HEK293 (cell line): ENCODE measurements around the gene MTCL1.

Experiments
- CTCF ChIA-PET: fragments of 350-600 bp; formaldehyde crosslinking; extraction: SDS; loops from one replicate; lab custom pipeline; 2021; ENCODE audit warnings: antibody characterized with exemption; lab: Yijun Ruan, JAX
- POLR2A ChIA-PET: fragments of 300-600 bp; formaldehyde crosslinking; extraction: SDS; loops from one replicate; lab custom pipeline; 2020; ENCODE audit warnings: antibody characterized with exemption, inconsistent platforms; lab: Yijun Ruan, JAX
- H3K27ac ChIP-seq: fragments of 200-500 bp; sonication (Bioruptor generic); 2 replicates; pipeline ENCODE4 v1.5.1; 2014; ENCODE audit warnings: low read depth, low read length, control low read depth, inconsistent platforms; ENCODE audit errors: extremely low read depth
- H3K36me3 ChIP-seq, 2 experiments: fragments of 200-500 bp in 1 of 2; sonication (Bioruptor generic) in 1 of 2; 1 replicate in 1 of 2; 2 replicates in 1 of 2; pipeline ENCODE4 v1.5.1; 2014 to 2017; ENCODE audit warnings: inconsistent platforms in 2 of 2, low read length in 2 of 2; ENCODE audit not compliant: control insufficient read depth in 2 of 2, insufficient read depth in 1 of 2
- H3K4me1 ChIP-seq: fragments of 200-500 bp; sonication (Bioruptor generic); 2 replicates; pipeline ENCODE4 v1.5.1; 2014; ENCODE audit warnings: mild to moderate bottlenecking, low read length, inconsistent platforms; ENCODE audit not compliant: control insufficient read depth, insufficient read depth
- H3K4me3 ChIP-seq: 2 replicates; pipeline ENCODE4 v1.5.1; 2011; ENCODE audit warnings: low read depth, mild to moderate bottlenecking, control low read depth, low read length, moderate library complexity
- H3K9me3 ChIP-seq: fragments of 200-500 bp; sonication (Bioruptor generic); 2 replicates; pipeline ENCODE4 v1.5.1; 2014; ENCODE audit warnings: low read depth, low read length, inconsistent platforms; ENCODE audit not compliant: control insufficient read depth, insufficient read depth
- FEZF1 ChIP-seq: fragments of 450-650 bp; formaldehyde crosslinking; IDR thresholded peaks from 2 replicates; pipeline ENCODE4 v1.5.1; 2016; ENCODE audit warnings: missing biosample characterization, missing genetic modification characterization
- GLI2 ChIP-seq: fragments of 450-650 bp; formaldehyde crosslinking; IDR thresholded peaks from 2 replicates; pipeline ENCODE4; 2017; ENCODE audit warnings: missing biosample characterization, missing genetic modification characterization, low read depth, borderline replicate concordance
- GLIS1 ChIP-seq: fragments of 450-650 bp; formaldehyde crosslinking; IDR thresholded peaks from 2 replicates; pipeline ENCODE4 v1.5.1; 2016; ENCODE audit warnings: missing biosample characterization, missing genetic modification characterization
- HOXC10 ChIP-seq: sonication (generic); formaldehyde crosslinking; IDR thresholded peaks from 2 replicates; pipeline ENCODE4 v1.8.1; 2023; ENCODE audit warnings: mild to moderate bottlenecking, missing genetic modification reagents
- HOXD13 ChIP-seq: sonication (generic); formaldehyde crosslinking; IDR thresholded peaks from 2 replicates; pipeline ENCODE4 v1.8.0; 2022; ENCODE audit warnings: missing genetic modification reagents, borderline replicate concordance
- SETDB1 ChIP-seq: IDR thresholded peaks from one replicate; pipeline ENCODE4 v1.6.1; 2017; ENCODE audit warnings: mild to moderate bottlenecking, low read length, moderate library complexity, mixed read lengths; ENCODE audit not compliant: insufficient read length
- ZBTB1 ChIP-seq: fragments of 450-650 bp; formaldehyde crosslinking; IDR thresholded peaks from 2 replicates; pipeline ENCODE4 v1.5.1; 2016; ENCODE audit warnings: missing biosample characterization, missing genetic modification characterization
- ZBTB21 ChIP-seq: fragments of 450-650 bp; formaldehyde crosslinking; IDR thresholded peaks from 2 replicates; pipeline ENCODE4 v1.5.1; 2017; ENCODE audit warnings: missing biosample characterization, missing genetic modification characterization
- ZFP3 ChIP-seq: fragments of 450-650 bp; formaldehyde crosslinking; IDR thresholded peaks from 2 replicates; pipeline ENCODE4 v1.5.1; 2016; ENCODE audit warnings: low read depth, missing biosample characterization, missing genetic modification characterization
- ZNF202 ChIP-seq: fragments of 450-650 bp; formaldehyde crosslinking; IDR thresholded peaks from 2 replicates; pipeline ENCODE4 v1.5.1; 2016; ENCODE audit warnings: missing biosample characterization, missing genetic modification characterization, borderline replicate concordance
- ZNF302 ChIP-seq: fragments of 450-650 bp; formaldehyde crosslinking; IDR thresholded peaks from 2 replicates; pipeline ENCODE4 v1.5.1; 2016; ENCODE audit warnings: missing biosample characterization, missing genetic modification characterization, low read depth
- ZNF350 ChIP-seq: fragments of 450-650 bp; formaldehyde crosslinking; IDR thresholded peaks from 2 replicates; pipeline ENCODE4 v1.5.0; 2017; ENCODE audit warnings: missing biosample characterization, mild to moderate bottlenecking, missing genetic modification characterization
- ZNF514 ChIP-seq: fragments of 450-650 bp; formaldehyde crosslinking; IDR thresholded peaks from 2 replicates; pipeline ENCODE4 v1.5.1; 2016; ENCODE audit warnings: missing biosample characterization, missing genetic modification characterization
- ZNF670 ChIP-seq: fragments of 450-650 bp; formaldehyde crosslinking; IDR thresholded peaks from 2 replicates; pipeline ENCODE4 v1.5.1; 2016; ENCODE audit warnings: missing biosample characterization, missing genetic modification characterization, low read depth
- ZNF677 ChIP-seq: fragments of 450-650 bp; IDR thresholded peaks from 2 replicates; pipeline ENCODE4 v1.5.0; 2018; ENCODE audit warnings: missing biosample characterization, mild to moderate bottlenecking, missing genetic modification characterization, moderate library complexity
- ZNF76 ChIP-seq: fragments of 450-650 bp; formaldehyde crosslinking; IDR thresholded peaks from 2 replicates; pipeline ENCODE4; 2016; ENCODE audit warnings: low read depth, missing biosample characterization, missing genetic modification characterization, borderline replicate concordance
- ZNF791 ChIP-seq: fragments of 450-650 bp; formaldehyde crosslinking; IDR thresholded peaks from 2 replicates; pipeline ENCODE4 v1.5.1; 2016; ENCODE audit warnings: missing biosample characterization, missing genetic modification characterization
- ZSCAN30 ChIP-seq: fragments of 450-650 bp; IDR thresholded peaks from 2 replicates; pipeline ENCODE4 v1.5.1; 2018; ENCODE audit warnings: missing biosample characterization, mild to moderate bottlenecking, missing genetic modification characterization, moderate library complexity
- ZSCAN4 ChIP-seq: fragments of 450-650 bp; formaldehyde crosslinking; IDR thresholded peaks from 2 replicates; pipeline ENCODE4 v1.5.1; 2017; ENCODE audit warnings: missing biosample characterization, missing genetic modification characterization
- ZXDB ChIP-seq: fragments of 450-650 bp; formaldehyde crosslinking; IDR thresholded peaks from 2 replicates; pipeline ENCODE4 v1.5.1; 2016; ENCODE audit warnings: missing biosample characterization, missing genetic modification characterization
- TF ChIP-seq, protein P1 (sequence below): fragments of 450-650 bp; formaldehyde crosslinking; IDR thresholded peaks from 2 replicates; pipeline ENCODE4 v1.5.1; 2017; ENCODE audit warnings: missing biosample characterization, mild to moderate bottlenecking, missing genetic modification characterization, moderate library complexity
- TF ChIP-seq, protein P2 (sequence below): fragments of 450-650 bp; formaldehyde crosslinking; IDR thresholded peaks from 2 replicates; pipeline ENCODE4 v1.5.1; 2017; ENCODE audit warnings: missing biosample characterization, missing genetic modification characterization
- TF ChIP-seq, protein P3 (sequence below): fragments of 450-650 bp; formaldehyde crosslinking; IDR thresholded peaks from 2 replicates; pipeline ENCODE4 v1.5.1; 2016; ENCODE audit warnings: missing biosample characterization, missing genetic modification characterization, borderline replicate concordance

Gene MTCL1

GRCh38 chr18:8847066-8847755, 141.9 kb downstream of the MTCL1 start:
- no peak overlapping the region for H3K27ac ChIP-seq
- ChIA-PET CTCF (no interaction called here), POLR2A (no interaction called here)

DNA sequence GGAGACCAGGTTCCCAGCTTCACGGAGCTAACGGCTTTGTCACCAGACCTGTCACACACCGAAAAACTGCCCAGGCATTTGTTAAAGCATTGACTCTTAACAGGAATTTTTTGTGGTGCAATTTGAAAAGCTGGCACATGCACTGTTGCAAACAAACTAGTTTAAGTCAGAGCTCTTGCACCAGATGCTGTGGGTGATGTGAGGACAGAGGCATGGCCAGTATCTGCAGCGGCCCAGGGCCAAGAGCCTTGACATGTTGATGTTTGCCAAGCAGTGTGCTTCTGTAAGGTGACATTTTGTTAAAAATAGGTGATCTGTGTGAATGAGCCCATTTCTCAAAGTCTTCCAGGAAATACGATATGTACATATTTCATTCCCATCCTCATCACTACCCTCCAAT, 142.5 kb downstream of the MTCL1 start:
- no peaks in the 10 kb centered on the region for H3K9me3 ChIP-seq
- POLR2A ChIA-PET, result no interaction called here
- CTCF ChIA-PET, result no interaction called here
- H3K4me3 ChIP-seq, result no peak overlapping the region
- no peaks in the 10 kb centered on the region for H3K36me3 ChIP-seq
- no peaks in the 10 kb centered on the region for H3K4me1 ChIP-seq
- H3K27ac ChIP-seq, result no peak overlapping the region
- TF ChIP-seq ZSCAN30 (no peak), HOXC10 (no peak), ZNF670 (tag by site-specific recombination) (no peak), HOXD13 (CRISPR knock-in tag) (no peak), ZBTB21 (tag by site-specific recombination) (no peak), ZBTB1 (no peak), GLI2 (tag by site-specific recombination) (no peak), ZNF76 (no peak), ZNF202 (tag by site-specific recombination) (no peak)
- TF ChIP-seq, protein P1, sequence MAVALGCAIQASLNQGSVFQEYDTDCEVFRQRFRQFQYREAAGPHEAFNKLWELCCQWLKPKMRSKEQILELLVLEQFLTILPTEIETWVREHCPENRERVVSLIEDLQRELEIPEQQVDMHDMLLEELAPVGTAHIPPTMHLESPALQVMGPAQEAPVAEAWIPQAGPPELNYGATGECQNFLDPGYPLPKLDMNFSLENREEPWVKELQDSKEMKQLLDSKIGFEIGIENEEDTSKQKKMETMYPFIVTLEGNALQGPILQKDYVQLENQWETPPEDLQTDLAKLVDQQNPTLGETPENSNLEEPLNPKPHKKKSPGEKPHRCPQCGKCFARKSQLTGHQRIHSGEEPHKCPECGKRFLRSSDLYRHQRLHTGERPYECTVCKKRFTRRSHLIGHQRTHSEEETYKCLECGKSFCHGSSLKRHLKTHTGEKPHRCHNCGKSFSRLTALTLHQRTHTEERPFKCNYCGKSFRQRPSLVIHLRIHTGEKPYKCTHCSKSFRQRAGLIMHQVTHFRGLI (tag by site-specific recombination), result no peak

More at GRCh38 chr18:8847066-8847755, 141.9 kb downstream of the MTCL1 start:
- Histone ChIP-seq H3K4me1 (no peaks in the 10 kb centered on the region), H3K36me3 (no peaks in the 10 kb centered on the region), H3K9me3 (no peaks in the 10 kb centered on the region), H3K4me3 (no peak overlapping the region)
- no peak for TF ChIP-seq ZNF677
- TF ChIP-seq HOXD13 (CRISPR knock-in tag), result no peak
- TF ChIP-seq ZNF350 (tag by site-specific recombination), result no peak
- TF ChIP-seq ZNF514 (tag by site-specific recombination), result no peak
- TF ChIP-seq ZXDB (tag by site-specific recombination), result no peak
- no peak for TF ChIP-seq ZFP3 (tag by site-specific recombination)
- TF ChIP-seq FEZF1, result no peak
- TF ChIP-seq, protein P2, sequence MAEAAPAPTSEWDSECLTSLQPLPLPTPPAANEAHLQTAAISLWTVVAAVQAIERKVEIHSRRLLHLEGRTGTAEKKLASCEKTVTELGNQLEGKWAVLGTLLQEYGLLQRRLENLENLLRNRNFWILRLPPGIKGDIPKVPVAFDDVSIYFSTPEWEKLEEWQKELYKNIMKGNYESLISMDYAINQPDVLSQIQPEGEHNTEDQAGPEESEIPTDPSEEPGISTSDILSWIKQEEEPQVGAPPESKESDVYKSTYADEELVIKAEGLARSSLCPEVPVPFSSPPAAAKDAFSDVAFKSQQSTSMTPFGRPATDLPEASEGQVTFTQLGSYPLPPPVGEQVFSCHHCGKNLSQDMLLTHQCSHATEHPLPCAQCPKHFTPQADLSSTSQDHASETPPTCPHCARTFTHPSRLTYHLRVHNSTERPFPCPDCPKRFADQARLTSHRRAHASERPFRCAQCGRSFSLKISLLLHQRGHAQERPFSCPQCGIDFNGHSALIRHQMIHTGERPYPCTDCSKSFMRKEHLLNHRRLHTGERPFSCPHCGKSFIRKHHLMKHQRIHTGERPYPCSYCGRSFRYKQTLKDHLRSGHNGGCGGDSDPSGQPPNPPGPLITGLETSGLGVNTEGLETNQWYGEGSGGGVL, result no peak
- TF ChIP-seq GLIS1 (tag by site-specific recombination), result no peak
- no peak for TF ChIP-seq SETDB1
- no peak for TF ChIP-seq ZNF791 (tag by site-specific recombination)
- TF ChIP-seq, protein P3, sequence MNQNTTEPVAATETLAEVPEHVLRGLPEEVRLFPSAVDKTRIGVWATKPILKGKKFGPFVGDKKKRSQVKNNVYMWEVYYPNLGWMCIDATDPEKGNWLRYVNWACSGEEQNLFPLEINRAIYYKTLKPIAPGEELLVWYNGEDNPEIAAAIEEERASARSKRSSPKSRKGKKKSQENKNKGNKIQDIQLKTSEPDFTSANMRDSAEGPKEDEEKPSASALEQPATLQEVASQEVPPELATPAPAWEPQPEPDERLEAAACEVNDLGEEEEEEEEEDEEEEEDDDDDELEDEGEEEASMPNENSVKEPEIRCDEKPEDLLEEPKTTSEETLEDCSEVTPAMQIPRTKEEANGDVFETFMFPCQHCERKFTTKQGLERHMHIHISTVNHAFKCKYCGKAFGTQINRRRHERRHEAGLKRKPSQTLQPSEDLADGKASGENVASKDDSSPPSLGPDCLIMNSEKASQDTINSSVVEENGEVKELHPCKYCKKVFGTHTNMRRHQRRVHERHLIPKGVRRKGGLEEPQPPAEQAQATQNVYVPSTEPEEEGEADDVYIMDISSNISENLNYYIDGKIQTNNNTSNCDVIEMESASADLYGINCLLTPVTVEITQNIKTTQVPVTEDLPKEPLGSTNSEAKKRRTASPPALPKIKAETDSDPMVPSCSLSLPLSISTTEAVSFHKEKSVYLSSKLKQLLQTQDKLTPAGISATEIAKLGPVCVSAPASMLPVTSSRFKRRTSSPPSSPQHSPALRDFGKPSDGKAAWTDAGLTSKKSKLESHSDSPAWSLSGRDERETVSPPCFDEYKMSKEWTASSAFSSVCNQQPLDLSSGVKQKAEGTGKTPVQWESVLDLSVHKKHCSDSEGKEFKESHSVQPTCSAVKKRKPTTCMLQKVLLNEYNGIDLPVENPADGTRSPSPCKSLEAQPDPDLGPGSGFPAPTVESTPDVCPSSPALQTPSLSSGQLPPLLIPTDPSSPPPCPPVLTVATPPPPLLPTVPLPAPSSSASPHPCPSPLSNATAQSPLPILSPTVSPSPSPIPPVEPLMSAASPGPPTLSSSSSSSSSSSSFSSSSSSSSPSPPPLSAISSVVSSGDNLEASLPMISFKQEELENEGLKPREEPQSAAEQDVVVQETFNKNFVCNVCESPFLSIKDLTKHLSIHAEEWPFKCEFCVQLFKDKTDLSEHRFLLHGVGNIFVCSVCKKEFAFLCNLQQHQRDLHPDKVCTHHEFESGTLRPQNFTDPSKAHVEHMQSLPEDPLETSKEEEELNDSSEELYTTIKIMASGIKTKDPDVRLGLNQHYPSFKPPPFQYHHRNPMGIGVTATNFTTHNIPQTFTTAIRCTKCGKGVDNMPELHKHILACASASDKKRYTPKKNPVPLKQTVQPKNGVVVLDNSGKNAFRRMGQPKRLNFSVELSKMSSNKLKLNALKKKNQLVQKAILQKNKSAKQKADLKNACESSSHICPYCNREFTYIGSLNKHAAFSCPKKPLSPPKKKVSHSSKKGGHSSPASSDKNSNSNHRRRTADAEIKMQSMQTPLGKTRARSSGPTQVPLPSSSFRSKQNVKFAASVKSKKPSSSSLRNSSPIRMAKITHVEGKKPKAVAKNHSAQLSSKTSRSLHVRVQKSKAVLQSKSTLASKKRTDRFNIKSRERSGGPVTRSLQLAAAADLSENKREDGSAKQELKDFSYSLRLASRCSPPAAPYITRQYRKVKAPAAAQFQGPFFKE (tag by site-specific recombination), result no peak
- no peak for TF ChIP-seq ZSCAN4 (tag by site-specific recombination)
- TF ChIP-seq ZNF670 (tag by site-specific recombination), result no peak
- no peak for TF ChIP-seq ZNF302 (tag by site-specific recombination)
